HCEC 1CT (cell line): Measurements from ENCODE around the gene SKOR2.
A peak's percentile ranks its signal among the peaks of the same experiment; 100 is the strongest.
"Not testable (repeated sequence)": the region's sequence is repeated elsewhere in the genome, so short reads cannot be mapped to it uniquely, and the experiment has no call there.

ENCODE experiments used
- DNase-seq: peaks from one replicate; pipeline ENCODE4 v3.0.0-alpha.2; 2017

The SKOR2 gene

DNA sequence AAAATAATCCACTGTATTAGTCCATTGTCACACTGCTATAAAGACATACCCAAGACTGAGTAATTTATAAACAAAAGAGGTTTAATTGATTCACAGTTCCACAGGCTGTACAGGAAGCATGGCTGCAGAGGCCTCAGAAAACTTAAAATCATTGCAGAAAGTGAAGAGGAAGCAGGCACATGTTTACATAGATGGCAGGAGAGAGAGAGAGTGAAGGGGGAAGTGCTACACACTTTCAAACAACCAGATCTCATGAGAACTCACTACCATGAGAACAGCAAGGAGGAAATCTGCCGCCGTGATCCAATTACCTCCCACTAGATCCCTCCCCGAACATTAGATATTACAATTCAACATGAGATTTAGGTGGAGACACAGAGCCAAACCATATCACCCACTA lies 55.5 kb downstream of the SKOR2 start:
- DNase-seq: not testable (repeated sequence)

DNA sequence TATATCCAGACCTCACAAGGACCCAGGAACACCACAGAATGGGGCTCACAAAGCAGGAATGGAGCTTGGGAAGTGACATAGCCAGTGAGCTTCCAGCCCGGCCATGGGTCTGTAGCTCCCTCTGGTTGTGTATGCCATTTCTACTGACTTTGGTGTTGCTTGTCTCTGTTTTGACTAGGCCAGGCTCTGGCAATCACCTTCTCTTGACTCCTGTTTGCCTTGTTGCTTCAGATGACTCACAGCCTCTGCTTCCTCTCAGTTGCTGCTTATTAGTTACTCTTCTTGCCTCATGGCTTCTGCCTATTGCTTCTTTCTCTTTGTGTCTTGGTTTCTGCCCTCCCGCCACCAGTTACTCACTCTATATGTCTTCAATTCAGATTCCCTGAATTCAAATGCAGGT lies 59.5 kb downstream of the SKOR2 start:
- peak; percentile 29 for DNase-seq

DNA sequence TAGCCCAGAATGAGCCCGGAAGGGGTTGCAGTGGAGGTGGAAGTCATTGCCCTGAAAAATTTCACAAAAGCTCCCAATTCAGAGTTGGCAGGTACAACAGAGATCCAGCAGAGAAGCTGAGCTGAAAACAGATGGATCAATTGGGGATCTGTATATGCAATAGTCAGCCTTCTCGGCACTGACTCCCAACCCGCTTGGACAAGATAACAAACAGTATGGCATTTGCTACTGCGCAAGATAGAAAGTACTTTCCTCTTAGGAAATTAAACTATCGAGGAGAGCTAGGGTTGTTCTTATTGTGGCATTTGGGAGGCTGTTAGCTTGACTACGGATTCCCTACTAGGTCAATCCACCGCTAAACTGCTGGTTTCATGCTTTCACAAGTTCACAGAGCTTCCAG lies 63.7 kb downstream of the SKOR2 start:
- no peak for DNase-seq

DNA sequence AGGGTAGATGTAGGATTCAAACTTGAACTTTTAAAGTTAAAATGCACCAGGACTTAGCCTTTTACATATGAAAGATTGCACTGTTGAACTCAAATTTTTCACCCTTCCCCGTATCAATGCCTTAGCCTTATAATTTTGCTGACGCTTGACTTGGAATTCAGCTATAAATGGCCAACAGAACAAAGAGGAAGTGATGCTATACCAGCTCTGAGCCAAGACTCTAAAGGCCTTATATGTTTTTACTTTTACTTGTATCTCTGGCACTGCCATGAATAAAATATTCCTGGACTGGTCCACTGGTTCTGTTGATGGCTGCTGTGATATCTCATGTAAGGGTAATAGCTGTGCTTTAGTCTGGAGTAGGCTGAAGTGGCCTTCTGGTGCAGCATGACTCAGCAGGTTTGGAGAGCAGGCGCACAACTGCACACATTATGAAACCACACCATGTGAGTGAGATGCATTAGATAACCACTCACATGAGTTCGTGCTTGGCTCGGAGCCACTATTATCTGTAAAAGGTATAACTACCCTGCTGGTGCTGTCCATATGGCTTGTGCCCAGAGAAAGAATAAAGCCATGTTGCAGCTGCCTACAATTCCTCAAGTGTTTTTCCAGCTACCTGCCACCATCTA lies 66.9 kb downstream of the SKOR2 start:
- no peak for DNase-seq

DNA sequence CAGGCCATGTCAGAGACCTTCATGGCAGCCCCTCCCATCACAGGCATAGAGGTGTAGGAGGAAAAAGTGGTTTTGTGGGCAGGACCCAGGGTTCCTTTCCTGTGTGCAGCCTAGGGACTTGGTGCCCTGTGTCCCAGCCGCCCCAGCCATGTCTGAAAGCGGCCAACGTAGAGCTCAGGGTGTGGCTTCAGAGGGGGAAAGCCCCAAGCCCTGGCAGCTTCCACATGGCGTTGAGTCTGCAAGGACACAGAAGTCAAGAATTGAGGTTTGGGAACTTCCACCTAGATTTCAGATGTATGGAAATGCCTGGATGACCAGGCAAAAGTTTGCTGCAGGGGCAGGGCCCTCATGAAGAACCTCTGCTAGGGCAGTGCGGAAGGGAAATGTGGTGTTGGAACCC lies 69.3 kb downstream of the SKOR2 start:
- DNase-seq: not testable (repeated sequence)

DNA sequence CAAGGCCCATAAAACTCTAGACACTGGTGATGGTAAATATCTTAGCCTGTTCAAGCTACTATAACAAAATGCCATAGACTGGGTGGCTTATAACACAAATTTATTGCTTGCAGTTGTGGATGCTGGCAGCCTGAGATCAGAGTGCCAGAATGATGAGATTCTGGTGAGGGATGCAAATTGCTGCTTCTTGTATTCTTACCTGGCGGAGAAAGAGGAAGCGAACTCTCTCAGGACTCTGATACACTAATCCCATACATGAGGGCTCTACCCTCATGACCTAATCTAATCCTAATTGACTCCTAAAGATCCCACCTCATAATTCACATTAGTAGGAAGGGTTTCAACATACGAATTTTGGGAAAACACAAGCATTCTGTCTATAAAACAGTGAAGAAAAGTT lies 70.7 kb downstream of the SKOR2 start:
- DNase-seq: no peak

DNA sequence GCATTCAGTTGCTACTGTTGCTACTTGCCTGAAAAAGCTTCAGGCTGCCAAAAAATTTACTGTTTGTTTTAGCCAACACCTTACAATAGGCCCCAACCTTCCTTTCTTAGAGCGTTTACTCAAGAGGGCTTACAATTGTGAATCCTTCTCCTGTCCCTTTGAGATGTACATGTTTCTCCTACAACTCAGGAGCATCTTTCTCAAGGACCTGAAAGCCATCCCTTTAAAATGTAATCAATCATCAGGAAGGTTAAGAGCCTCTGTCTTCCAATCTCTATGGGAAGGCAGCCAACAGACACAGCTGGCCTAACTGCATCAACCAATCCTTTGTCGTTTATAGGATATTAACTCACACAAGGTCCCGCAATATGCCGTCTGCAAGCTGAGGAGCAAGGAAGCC lies 71.9 kb downstream of the SKOR2 start:
- no peak for DNase-seq

DNA sequence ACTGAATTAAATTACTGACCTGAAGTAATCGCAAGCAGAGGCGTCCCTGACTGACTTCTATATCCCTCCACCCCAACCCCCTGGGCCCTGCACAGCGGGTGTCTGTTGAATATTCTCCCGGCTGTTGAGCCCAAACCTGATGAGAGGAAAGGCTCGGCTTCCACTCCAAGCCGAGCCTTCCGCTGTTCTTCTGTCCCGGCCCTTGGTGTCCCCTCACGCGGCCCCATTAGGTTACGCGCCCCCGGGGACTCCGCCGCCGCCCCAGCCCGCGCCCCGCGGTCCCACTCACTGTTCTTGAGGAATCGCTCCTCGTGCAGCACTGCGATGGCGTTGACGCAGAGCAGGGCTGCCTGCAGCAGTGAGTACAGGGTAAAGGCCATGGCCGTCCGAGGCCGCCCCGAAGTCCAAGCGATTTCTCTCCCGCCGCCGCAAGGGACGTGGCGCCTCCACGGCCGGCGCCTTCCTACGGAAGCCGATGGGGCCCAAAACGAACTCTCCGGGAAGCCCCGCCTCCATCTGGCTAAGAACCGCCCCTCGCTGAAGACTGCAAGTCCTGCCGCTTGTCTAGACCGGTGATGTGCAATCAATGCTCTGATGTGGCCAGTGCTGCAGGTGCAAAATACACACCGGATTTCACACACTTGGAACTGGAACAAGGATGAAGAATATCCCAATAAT lies 75.4 kb downstream of the SKOR2 start, which contains the start of gene IER3IP1:
IER3IP1 (minus strand) TSS at position 467 of the 678 bp plus-strand sequence; CDS start at position 380, 87 bp downstream.
- peak; percentile 95 for DNase-seq

DNA sequence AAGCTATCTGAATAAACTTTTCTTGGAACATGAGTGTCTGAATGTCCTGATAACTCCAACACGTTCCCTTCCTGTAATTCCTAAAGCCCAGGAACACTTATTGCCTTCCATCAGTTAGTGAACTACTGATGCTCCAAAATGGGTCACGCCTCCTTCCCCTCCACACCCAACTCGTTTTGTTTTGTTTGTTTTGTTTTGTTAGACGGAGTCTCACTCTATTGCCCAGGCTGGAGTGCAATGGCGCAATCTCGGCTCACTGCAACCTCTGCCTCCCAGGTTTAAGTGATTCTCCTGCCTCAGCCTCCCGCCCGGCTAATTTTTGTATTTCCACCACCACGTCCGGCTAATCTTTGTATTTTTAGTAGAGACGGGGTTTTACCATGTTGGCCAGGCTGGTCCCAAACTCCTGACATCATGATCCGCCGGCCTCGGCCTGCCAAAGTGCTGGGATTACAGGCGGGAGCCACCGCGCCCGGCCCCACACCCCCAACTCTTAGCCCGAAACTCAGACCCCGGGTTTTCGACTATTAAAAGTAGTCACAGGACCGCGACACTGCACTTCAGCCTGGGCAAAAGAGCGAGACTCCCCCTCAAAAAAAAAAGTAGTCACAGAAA lies 76.1 kb downstream of the SKOR2 start:
- no peak for DNase-seq

DNA sequence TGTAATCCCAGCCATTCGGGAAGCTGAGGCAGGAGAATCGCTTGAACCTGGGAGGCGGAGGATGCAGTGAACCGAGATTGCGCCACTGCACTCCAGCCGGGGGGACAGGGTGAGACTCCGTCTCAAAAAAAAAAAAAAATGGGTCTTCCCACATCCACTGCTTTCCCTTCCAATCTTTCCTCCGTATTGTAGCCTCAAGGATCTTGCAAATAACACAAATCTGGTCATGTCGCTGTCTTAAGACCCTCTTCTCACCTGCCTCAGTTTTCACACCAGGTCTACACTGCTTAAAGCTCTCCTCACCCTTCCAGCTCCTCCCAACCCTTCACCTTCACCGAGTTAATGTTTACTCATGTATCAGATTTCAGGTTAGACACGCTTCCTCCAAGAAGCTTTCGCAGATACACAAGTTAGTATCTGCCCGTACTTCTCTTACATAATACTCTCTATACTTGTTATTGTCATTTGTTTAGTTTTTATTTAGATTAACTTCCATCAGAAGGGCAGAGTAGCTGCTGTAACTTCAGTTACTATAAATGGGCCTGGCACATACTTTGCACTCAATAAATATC lies 76.8 kb downstream of the SKOR2 start:
- DNase-seq: no peak

DNA sequence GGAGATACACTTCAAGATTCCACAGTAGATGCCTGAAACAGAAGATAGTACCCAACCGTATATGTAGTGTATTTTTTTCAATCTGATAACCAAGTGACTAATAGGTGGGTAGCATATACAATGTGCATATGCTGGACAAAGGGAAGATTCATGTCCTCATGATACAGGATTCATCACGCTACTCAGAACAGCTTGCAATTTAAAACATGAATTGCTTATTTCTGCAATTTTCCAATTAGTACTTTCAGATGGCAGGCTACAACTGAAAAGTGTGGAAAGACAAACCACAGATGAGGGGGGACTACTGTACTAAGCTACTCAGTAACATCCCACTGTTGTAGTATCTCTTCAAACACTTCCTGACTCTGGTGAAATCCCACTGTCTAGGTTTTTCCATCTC lies 79.0 kb downstream of the SKOR2 start:
- DNase-seq: no peak

DNA sequence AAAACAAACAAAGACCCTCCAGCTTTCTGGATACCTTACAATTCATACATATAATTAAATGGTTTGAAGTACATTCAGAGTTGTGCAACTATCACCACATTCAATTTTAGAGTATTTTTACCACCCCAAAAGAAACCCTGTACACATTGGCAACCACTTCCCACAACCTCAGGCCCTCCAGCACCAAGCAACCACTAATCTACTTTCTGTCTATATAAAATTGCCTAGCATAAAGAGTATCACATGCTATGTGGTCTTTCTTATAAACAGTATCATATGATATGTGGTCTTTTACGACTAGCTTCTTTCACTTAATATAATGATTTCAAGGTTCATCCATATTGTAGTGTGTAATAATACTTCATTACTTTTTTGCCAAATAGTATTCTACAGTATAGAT lies 82.5 kb downstream of the SKOR2 start:
- DNase-seq: no peak

DNA sequence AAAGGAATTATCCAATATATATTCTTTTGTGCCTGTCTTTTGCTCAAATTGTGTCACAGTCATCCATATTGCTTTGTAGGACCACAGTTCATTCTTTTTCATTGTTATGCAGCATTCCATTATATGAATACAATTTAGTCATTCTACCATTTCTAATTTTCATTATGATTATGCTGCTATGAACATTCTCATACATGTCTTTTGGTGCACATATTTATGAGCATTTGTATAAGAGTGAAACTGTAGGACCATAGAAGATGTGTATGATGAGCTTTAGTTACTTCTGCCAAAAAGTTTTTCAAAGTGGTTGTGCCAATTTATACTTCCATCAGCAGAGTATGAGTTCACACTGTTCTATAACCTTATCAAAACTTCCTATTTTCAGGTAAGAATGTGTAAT lies 83.0 kb downstream of the SKOR2 start:
- DNase-seq: no peak

DNA sequence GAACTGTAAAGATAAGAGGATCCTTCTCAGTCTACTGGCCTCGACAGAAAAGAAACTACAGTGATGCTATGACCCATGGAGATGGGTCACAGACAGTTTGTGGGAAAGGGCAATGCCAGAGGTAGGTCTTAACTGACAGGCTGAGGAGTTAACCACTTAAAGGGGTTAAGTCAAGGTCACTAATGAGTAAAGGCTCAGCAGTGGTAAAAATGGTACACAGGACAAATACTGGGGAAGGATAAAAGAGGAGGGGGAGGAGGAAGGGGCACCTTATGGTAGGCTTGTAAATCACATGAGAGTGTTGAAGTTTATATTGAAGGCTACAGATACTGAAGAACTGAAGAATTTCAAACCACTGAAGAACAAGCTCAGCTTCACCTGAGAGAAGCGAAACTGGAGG lies 85.2 kb downstream of the SKOR2 start:
- no peak for DNase-seq

DNA sequence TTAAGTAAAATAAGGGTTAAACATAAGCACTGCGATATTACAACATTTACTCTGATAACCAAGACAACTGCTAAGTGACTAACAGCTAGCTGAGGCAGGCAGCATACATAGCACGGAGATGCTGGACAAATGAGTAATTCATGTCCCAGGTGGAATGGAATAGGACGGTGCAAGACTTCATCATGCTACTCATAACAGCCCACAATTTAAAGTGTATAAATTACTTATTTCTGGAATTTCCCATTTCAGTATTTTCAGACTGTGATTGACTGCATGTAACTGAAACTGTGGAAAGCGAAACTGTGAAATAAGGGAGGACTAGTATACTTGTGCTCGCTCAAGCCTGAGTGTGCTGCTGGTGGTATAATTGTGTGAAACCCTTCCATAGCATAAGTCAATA lies 88.2 kb downstream of the SKOR2 start:
- DNase-seq: peak; percentile 74

DNA sequence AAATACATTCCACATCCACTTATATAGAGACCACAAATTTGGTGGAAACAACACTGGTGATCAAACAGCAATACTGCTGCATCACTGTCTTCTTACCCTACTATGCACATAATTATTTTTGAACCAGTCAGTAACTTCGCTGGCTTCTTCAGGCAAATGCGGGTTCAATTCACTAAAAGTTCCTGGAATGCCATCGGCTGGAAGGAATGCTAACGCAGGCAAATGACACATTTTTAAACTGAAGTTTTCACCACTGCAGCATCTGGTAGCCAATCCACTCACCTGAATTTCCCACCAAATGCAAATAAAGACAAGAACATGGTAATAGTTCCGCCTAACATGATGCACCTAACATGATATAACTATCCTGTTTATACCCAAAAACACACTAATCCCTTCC lies 91.2 kb downstream of the SKOR2 start:
- no peak for DNase-seq

DNA sequence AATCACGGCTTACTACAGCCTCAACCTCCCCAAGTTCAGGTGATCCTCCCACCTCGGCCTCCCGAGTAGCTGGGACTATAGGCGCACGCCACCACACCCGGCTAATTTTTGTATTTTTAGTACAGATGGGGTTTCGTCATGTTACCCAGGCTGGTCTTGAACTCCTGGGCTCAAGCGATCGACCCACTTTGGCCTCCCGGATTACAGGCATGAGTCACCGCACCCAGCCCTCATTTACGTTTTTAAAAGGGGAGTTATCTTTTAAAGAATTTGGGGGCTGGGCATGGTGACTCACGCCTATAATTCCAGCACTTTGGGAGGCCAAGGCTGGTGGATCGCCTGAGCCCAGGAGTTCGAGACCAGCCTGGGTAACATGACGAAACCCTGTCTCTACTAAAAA lies 93.1 kb downstream of the SKOR2 start:
- peak; percentile 48 for DNase-seq
